Chondrocyte (in vitro differentiated cells): ENCODE measurements around the gene GRAMD4. TPM values are rescaled to one million over a fixed set of nuclear protein-coding genes. Genes with fewer than 3 reads are reported as not detected.

Source experiments
- DNase-seq: peaks from one replicate; pipeline ENCODE4 v3.0.0; 2021; ENCODE audit warnings: mixed read lengths, low spot score
- H3K27ac Mint-ChIP-seq: one replicate; pipeline ENCODE4 v1.8.0; 2021; ENCODE audit warnings: mild to moderate bottlenecking, moderate library complexity, mixed read lengths; ENCODE audit not compliant: unreplicated experiment
- H3K27me3 Mint-ChIP-seq: 2 replicates; pipeline ENCODE4 v1.8.0; 2021; ENCODE audit warnings: low read depth, mixed read lengths
- H3K36me3 Mint-ChIP-seq: 2 replicates; pipeline ENCODE4 v1.8.0; 2021; ENCODE audit warnings: low read depth, mixed read lengths
- H3K4me1 Mint-ChIP-seq: 2 replicates; pipeline ENCODE4 v1.8.0; 2021; ENCODE audit warnings: low read depth, mild to moderate bottlenecking, mixed read lengths
- H3K4me3 Mint-ChIP-seq: one replicate; pipeline ENCODE4 v1.8.0; 2021; ENCODE audit warnings: mild to moderate bottlenecking, moderate library complexity, mixed read lengths; ENCODE audit not compliant: unreplicated experiment
- H3K9me3 Mint-ChIP-seq: 2 replicates; pipeline ENCODE4 v1.8.0; 2021; ENCODE audit warnings: low read depth, mixed read lengths
- CTCF ChIP-seq: fragments of 200-600 bp; sonication (generic); IDR thresholded peaks from 2 replicates; pipeline ENCODE4 v1.5.0; 2021; ENCODE audit warnings: antibody characterized with exemption, mild to moderate bottlenecking, moderate library complexity
- total RNA-seq: library from RNA; stranded (reverse); gene quantifications from 3 replicates; pipeline ENCODE4 v1.2.1, GENCODE V29; 2021

The GRAMD4 gene
- total RNA-seq, 1 donor from 2014 or later: 31.7 TPM

- no peaks in the 10 kb centered on the region for H3K4me1 Mint-ChIP-seq
- no peak for TF ChIP-seq CTCF
- H3K27me3 Mint-ChIP-seq: no peaks in the 10 kb centered on the region
- H3K27ac Mint-ChIP-seq: no peak overlapping the region
- peak; percentile 81 for DNase-seq
- no peaks in the 10 kb centered on the region for H3K9me3 Mint-ChIP-seq
- H3K4me3 Mint-ChIP-seq: no peak overlapping the region
- H3K36me3 Mint-ChIP-seq: peaks cover 40% of the 10 kb centered on the region
These were observed 83.2 kb downstream of the GRAMD4 start for GRCh38 chr22:46703171-46703995.

- Mint-ChIP-seq H3K36me3 (peaks cover 40% of the 10 kb centered on the region), H3K4me3 (no peak overlapping the region), H3K9me3 (no peaks in the 10 kb centered on the region), H3K4me1 (no peaks in the 10 kb centered on the region), H3K27ac (no peak overlapping the region), H3K27me3 (no peaks in the 10 kb centered on the region)
- DNase-seq: no peak
- no peak for TF ChIP-seq CTCF
These were observed 83.8 kb downstream of the GRAMD4 start for GRCh38 chr22:46703996-46704370.

- Mint-ChIP-seq H3K4me1 (no peaks in the 10 kb centered on the region), H3K27ac (no peak overlapping the region), H3K36me3 (peaks cover 44% of the 10 kb centered on the region), H3K27me3 (no peaks in the 10 kb centered on the region), H3K9me3 (no peaks in the 10 kb centered on the region), H3K4me3 (no peak overlapping the region)
- DNase-seq: no peak
- no peak for TF ChIP-seq CTCF
These were observed 85.9 kb downstream of the GRAMD4 start for GRCh38 chr22:46706060-46706459.

GRCh38 chr22:46707305-46707704 is 87.1 kb downstream of the GRAMD4 start:
- H3K27me3 Mint-ChIP-seq: no peaks in the 10 kb centered on the region
- no peaks in the 10 kb centered on the region for H3K4me1 Mint-ChIP-seq
- DNase-seq: peak; percentile 79
- H3K9me3 Mint-ChIP-seq: no peaks in the 10 kb centered on the region
- H3K27ac Mint-ChIP-seq: no peak overlapping the region
- TF ChIP-seq CTCF: no peak
- no peak overlapping the region for H3K4me3 Mint-ChIP-seq
- H3K36me3 Mint-ChIP-seq: peaks cover 49% of the 10 kb centered on the region

GRCh38 chr22:46707827-46708570 is 87.8 kb downstream of the GRAMD4 start:
- no peaks in the 10 kb centered on the region for H3K9me3 Mint-ChIP-seq
- no peak overlapping the region for H3K27ac Mint-ChIP-seq
- H3K4me3 Mint-ChIP-seq: no peak overlapping the region
- no peak for TF ChIP-seq CTCF
- peak; percentile 70 for DNase-seq
- peaks cover 51% of the 10 kb centered on the region for H3K36me3 Mint-ChIP-seq
- H3K27me3 Mint-ChIP-seq: no peaks in the 10 kb centered on the region
- no peaks in the 10 kb centered on the region for H3K4me1 Mint-ChIP-seq
